HepG2 (cell line): ENCODE measurements around the gene GCC1. TPM values are rescaled to one million over a fixed set of nuclear protein-coding genes. Genes with fewer than 3 reads are reported as not detected.
A peak's percentile ranks its signal among the peaks of the same experiment; 100 is the strongest.

Experiments used
- AKAP8 ChIP-seq: sonication (generic); formaldehyde crosslinking; IDR thresholded peaks from 2 replicates; pipeline ENCODE4 v1.5.1; 2020; ENCODE audit warnings: mild to moderate bottlenecking, missing genetic modification reagents
- ASH2L ChIP-seq: fragments of 300-600, 200-600 bp; sonication (generic); IDR thresholded peaks from 2 replicates; pipeline ENCODE4 v1.7.0; 2017; ENCODE audit warnings: low read depth, mild to moderate bottlenecking, moderate library complexity, mixed read lengths, low read length; ENCODE audit not compliant: insufficient read length
- KLF16 ChIP-seq, 2 experiments: sonication (generic) in 1 of 2; formaldehyde crosslinking in 1 of 2; IDR thresholded peaks; 2 replicates each; pipeline versions ENCODE4 v1.6.1 to v1.8.0; 2016 to 2023; ENCODE audit warnings: missing genetic modification reagents in 2 of 2, missing compliant biosample characterization in 1 of 2
- MTF2 ChIP-seq: sonication (generic); formaldehyde crosslinking; IDR thresholded peaks from 2 replicates; pipeline ENCODE4 v1.5.0; 2020; ENCODE audit warnings: missing genetic modification reagents, borderline replicate concordance
- NCOA5 ChIP-seq: sonication (generic); formaldehyde crosslinking; IDR thresholded peaks from 2 replicates; pipeline ENCODE4 v1.4.0; 2020; ENCODE audit warnings: missing genetic modification reagents
- ZNF142 ChIP-seq: sonication (generic); formaldehyde crosslinking; IDR thresholded peaks from 2 replicates; pipeline ENCODE4 v1.4.0; 2020; ENCODE audit warnings: missing genetic modification reagents
- polyA plus RNA-seq, 8 experiments: library from polyadenylated mRNA; depleted of rRNA in 3 of 8; stranded (reverse) in 7 of 8; unstranded in 1 of 8; fragments of >200 nt; fragmentation: Illumina TruSeq in 4 of 8; extraction: Trizol in 4 of 8; gene quantifications; 2 replicates each; pipeline versions ENCODE4 v1.2.1 to v1.2.3, GENCODE V29; 2011 to 2016; ENCODE audit warnings: low read depth in 4 of 8, missing spikeins in 1 of 8, mixed read lengths in 1 of 8; ENCODE audit not compliant: insufficient read depth in 1 of 8
- total RNA-seq, 5 experiments: library from RNA; depleted of rRNA; stranded (reverse); fragments of >200 nt; fragmentation: Illumina TruSeq; extraction: Trizol; gene quantifications; 2 replicates each; pipeline ENCODE4 v1.2.3, GENCODE V29; 2016; ENCODE audit warnings: low read depth in 1 of 5
- TF ChIP-seq, protein P1 (sequence below): sonication (generic); formaldehyde crosslinking; IDR thresholded peaks from 2 replicates; pipeline ENCODE4 v1.4.0; 2020; ENCODE audit warnings: missing genetic modification reagents, mild to moderate bottlenecking, borderline replicate concordance
- TF ChIP-seq, protein P2 (sequence below): IDR thresholded peaks from 2 replicates; pipeline ENCODE4 v1.4.0; 2020; ENCODE audit warnings: mild to moderate bottlenecking, missing genetic modification reagents
- TF ChIP-seq, protein P3 (sequence below): sonication (generic); formaldehyde crosslinking; conservative IDR thresholded peaks from 2 replicates; pipeline ENCODE4 v1.8.0; 2022; ENCODE audit warnings: low read depth, missing genetic modification reagents

Gene GCC1
- total and polyA plus RNA-seq, 2 of the 13 experiments (the other 11 are each of a cell fraction or from before 2014, with no cell fraction given), result 2.5 to 15.3 TPM

- TF ChIP-seq ASH2L (peak; percentile 86), AKAP8 (CRISPR knock-in tag) (no peak), KLF16 (CRISPR knock-in tag; IDR thresholded peaks at IDR 0.05) (peak in 1 of 2 experiments; percentile 51; a peak in 1 of 4 replicates), NCOA5 (CRISPR knock-in tag) (no peak), ZNF142 (peak; percentile 55; the same call in 1 of the 2 replicates), MTF2 (CRISPR knock-in tag) (no peak; the same call in 1 of the 2 replicates)
- TF ChIP-seq, protein P1, sequence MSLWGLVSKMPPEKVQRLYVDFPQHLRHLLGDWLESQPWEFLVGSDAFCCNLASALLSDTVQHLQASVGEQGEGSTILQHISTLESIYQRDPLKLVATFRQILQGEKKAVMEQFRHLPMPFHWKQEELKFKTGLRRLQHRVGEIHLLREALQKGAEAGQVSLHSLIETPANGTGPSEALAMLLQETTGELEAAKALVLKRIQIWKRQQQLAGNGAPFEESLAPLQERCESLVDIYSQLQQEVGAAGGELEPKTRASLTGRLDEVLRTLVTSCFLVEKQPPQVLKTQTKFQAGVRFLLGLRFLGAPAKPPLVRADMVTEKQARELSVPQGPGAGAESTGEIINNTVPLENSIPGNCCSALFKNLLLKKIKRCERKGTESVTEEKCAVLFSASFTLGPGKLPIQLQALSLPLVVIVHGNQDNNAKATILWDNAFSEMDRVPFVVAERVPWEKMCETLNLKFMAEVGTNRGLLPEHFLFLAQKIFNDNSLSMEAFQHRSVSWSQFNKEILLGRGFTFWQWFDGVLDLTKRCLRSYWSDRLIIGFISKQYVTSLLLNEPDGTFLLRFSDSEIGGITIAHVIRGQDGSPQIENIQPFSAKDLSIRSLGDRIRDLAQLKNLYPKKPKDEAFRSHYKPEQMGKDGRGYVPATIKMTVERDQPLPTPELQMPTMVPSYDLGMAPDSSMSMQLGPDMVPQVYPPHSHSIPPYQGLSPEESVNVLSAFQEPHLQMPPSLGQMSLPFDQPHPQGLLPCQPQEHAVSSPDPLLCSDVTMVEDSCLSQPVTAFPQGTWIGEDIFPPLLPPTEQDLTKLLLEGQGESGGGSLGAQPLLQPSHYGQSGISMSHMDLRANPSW, result no peak; the same call in 1 of the 2 replicates
- TF ChIP-seq, protein P2, sequence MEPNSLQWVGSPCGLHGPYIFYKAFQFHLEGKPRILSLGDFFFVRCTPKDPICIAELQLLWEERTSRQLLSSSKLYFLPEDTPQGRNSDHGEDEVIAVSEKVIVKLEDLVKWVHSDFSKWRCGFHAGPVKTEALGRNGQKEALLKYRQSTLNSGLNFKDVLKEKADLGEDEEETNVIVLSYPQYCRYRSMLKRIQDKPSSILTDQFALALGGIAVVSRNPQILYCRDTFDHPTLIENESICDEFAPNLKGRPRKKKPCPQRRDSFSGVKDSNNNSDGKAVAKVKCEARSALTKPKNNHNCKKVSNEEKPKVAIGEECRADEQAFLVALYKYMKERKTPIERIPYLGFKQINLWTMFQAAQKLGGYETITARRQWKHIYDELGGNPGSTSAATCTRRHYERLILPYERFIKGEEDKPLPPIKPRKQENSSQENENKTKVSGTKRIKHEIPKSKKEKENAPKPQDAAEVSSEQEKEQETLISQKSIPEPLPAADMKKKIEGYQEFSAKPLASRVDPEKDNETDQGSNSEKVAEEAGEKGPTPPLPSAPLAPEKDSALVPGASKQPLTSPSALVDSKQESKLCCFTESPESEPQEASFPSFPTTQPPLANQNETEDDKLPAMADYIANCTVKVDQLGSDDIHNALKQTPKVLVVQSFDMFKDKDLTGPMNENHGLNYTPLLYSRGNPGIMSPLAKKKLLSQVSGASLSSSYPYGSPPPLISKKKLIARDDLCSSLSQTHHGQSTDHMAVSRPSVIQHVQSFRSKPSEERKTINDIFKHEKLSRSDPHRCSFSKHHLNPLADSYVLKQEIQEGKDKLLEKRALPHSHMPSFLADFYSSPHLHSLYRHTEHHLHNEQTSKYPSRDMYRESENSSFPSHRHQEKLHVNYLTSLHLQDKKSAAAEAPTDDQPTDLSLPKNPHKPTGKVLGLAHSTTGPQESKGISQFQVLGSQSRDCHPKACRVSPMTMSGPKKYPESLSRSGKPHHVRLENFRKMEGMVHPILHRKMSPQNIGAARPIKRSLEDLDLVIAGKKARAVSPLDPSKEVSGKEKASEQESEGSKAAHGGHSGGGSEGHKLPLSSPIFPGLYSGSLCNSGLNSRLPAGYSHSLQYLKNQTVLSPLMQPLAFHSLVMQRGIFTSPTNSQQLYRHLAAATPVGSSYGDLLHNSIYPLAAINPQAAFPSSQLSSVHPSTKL (CRISPR knock-in tag), result no peak; the same call in 1 of the 2 replicates
- TF ChIP-seq, protein P3, sequence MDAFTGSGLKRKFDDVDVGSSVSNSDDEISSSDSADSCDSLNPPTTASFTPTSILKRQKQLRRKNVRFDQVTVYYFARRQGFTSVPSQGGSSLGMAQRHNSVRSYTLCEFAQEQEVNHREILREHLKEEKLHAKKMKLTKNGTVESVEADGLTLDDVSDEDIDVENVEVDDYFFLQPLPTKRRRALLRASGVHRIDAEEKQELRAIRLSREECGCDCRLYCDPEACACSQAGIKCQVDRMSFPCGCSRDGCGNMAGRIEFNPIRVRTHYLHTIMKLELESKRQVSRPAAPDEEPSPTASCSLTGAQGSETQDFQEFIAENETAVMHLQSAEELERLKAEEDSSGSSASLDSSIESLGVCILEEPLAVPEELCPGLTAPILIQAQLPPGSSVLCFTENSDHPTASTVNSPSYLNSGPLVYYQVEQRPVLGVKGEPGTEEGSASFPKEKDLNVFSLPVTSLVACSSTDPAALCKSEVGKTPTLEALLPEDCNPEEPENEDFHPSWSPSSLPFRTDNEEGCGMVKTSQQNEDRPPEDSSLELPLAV, result no peak
Measured at GRCh38 chr7:127585044-127585953, at the start of gene GCC1 (continued).
